ENCODE measurements around the gene NUDCD3.

GRCh38 chr7:44336491-44336890, 154.0 kb downstream of the NUDCD3 start:
- TF ChIP-seq POLR2A (IDR thresholded peaks at IDR 0.05) = no peak
- TF ChIP-seq CTCF (IDR thresholded peaks at IDR 0.05) = no peak
- TF ChIP-seq EP300 (IDR thresholded peaks at IDR 0.05) = no peak

All from suprapubic skin (tissue), 3 donors.